Measurements from ENCODE around the gene ABITRAM. TPM values are rescaled to one million over a fixed set of nuclear protein-coding genes. Genes with fewer than 3 reads are reported as not detected.
"Not testable (repeated sequence)": the region's sequence is repeated elsewhere in the genome, so short reads cannot be mapped to it uniquely, and the experiment has no call there.

ABITRAM gene
- total RNA-seq, 1 donor from 2014 or later: 18.4 TPM

DNA sequence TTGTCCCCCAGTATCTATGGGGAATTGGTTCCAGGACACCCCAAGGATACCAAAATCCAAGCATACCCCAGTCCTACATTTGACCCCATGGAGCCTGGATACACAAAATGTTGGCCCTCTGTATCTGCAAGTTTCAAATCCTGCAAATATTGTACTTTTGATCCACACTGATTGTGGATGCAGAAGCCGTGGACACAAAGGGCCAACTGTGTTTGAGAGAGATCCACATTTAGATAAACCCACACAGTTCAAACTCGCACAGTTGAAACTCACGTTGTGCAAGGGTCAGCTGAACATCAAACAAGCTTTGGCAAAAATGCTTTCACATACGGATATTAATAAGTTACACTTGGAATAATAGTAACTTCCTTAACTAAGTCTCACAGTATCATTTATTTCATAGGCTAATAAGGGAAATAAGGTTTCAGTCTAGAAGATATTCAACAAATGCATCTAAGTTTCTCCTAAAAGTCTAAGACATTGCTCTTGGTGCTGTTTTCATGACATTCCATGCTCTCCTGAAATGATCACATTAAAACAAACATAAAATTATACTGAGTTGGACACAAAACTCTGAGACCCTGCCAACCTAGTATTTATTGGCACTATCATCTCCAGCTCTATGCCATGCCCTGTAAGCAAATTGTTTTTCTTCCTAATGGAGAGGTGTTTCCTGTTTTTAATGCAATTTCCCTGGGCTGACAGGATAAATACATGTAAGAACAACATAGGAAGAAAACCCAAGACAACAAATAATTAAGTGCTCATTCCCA lies 39.8 kb upstream of the ABITRAM start:
- DNase-seq: no peak
- no peak for TF ChIP-seq CTCF (IDR thresholded peaks at IDR 0.05; ENCODE audit: borderline replicate concordance)
- intact Hi-C loops (cut with micrococcal nuclease): no loop called here
- Histone ChIP-seq H3K27ac (replicated peaks) (no peak overlapping the region), H3K27me3 (ENCODE audit: low read depth) (no peaks in the 10 kb centered on the region), H3K4me3 (no peak overlapping the region), H3K4me1 (peaks cover 12% of the 10 kb centered on the region), H3K36me3 (peaks cover 99% of the 10 kb centered on the region), H3K9me3 (replicated peaks) (no peaks in the 10 kb centered on the region)

DNA sequence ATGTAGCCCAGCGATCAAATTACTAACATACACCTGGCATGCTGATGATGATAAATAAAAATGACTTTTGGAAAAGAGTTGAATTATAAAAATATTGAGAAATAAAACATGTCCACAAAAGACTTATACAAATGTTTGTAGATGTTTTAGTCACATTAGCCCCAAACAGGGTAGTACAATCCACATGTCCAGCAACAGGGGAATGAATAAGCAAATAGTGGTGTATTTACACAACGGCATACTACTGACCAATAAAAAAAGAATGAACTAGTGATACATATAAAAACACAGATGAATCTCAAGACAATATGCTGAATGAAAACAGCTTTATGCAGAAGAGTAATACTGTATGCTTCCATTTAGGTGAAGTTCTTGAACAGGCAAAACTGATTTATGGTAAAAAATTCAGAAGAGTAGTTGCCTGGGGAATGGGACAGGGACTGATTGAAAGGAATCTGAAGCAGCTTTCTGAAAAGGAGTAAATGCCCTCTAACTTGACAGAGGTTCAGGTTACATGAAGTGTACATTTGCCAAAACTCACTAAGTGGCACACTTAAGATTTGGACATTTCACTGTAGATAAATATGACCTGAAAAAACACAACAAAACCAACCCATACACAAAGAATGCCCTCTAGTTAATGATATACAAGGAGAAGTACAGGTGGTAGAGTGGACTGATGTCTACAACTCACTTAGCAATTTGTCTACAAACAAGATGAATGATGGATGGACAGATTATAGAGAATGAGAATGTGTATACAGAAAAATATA lies 36.7 kb upstream of the ABITRAM start:
- Histone ChIP-seq H3K36me3 (peaks cover 97% of the 10 kb centered on the region), H3K9me3 (replicated peaks) (no peaks in the 10 kb centered on the region), H3K4me1 (no peaks in the 10 kb centered on the region), H3K27ac (replicated peaks) (no peak overlapping the region), H3K4me3 (no peak overlapping the region), H3K27me3 (ENCODE audit: low read depth) (no peaks in the 10 kb centered on the region)
- no peak for DNase-seq
- no peak for TF ChIP-seq CTCF (IDR thresholded peaks at IDR 0.05; ENCODE audit: borderline replicate concordance)
- intact Hi-C loops (cut with micrococcal nuclease): no loop called here

- H3K27ac ChIP-seq (replicated peaks); DNase-seq; H3K4me1 ChIP-seq; H3K4me3 ChIP-seq; H3K27me3 ChIP-seq (ENCODE audit: low read depth); intact Hi-C loops (cut with micrococcal nuclease); H3K9me3 ChIP-seq (replicated peaks): not testable (repeated sequence)
- peaks cover 97% of the 10 kb centered on the region for H3K36me3 ChIP-seq
Observed at GRCh38 chr9:108899023-108899695, 35.0 kb upstream of the ABITRAM start.

GRCh38 chr9:108900176-108900575 lies 34.0 kb upstream of the ABITRAM start:
- intact Hi-C loops (cut with micrococcal nuclease): no loop called here
- H3K27ac ChIP-seq (replicated peaks): no peak overlapping the region
- no peak for DNase-seq
- no peaks in the 10 kb centered on the region for H3K4me1 ChIP-seq
- no peaks in the 10 kb centered on the region for H3K9me3 ChIP-seq (replicated peaks)
- no peak overlapping the region for H3K4me3 ChIP-seq
- no peak for TF ChIP-seq CTCF (IDR thresholded peaks at IDR 0.05; ENCODE audit: borderline replicate concordance)
- no peaks in the 10 kb centered on the region for H3K27me3 ChIP-seq (ENCODE audit: low read depth)
- peaks cover 97% of the 10 kb centered on the region for H3K36me3 ChIP-seq

DNA sequence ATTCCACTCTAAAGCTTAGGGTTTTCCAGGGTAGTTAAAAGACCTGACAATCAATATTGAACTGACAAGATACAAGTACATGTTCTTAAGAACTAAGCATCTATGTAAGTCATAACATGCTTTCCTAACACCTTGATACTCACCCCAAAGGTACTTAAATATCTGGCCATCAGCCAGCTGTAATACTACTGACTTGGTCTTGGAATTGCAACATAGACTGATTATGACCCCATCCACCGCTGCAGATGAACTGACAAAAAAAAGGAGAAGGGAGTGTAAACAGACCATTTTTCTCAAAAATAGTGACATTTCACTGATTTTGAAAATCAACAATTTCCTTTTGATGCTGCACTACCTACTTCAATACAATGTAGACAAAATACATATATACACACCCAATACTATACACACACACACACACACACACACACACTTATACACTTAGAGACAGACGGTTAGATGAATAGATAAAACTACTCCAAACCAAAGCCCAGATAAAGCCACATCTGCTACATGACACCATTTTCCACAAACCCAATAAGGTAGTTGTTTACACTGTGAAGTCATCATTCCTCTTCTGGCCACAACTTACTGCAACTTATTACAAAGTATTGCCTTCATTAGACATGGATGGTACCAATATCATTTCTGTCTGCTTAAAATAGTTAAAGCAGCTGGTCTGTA lies 30.6 kb upstream of the ABITRAM start:
- H3K9me3 ChIP-seq (replicated peaks): no peaks in the 10 kb centered on the region
- no peak overlapping the region for H3K27ac ChIP-seq (replicated peaks)
- H3K4me3 ChIP-seq: no peak overlapping the region
- TF ChIP-seq CTCF (IDR thresholded peaks at IDR 0.05; ENCODE audit: borderline replicate concordance): no peak
- H3K4me1 ChIP-seq: no peaks in the 10 kb centered on the region
- DNase-seq: no peak
- H3K36me3 ChIP-seq: peaks cover 96% of the 10 kb centered on the region
- intact Hi-C loops (cut with micrococcal nuclease): no loop called here
- no peaks in the 10 kb centered on the region for H3K27me3 ChIP-seq (ENCODE audit: low read depth)
